ENCODE data around the gene IPO13.

- TF ChIP-seq CTCF (IDR thresholded peaks at IDR 0.05; ENCODE audit: low read depth, low read length) (no peak), EZH2phosphoT487 (IDR thresholded peaks at IDR 0.05; ENCODE audit: low read depth) (no peak)
Measured at GRCh38 chr1:43963006-43963405, 16.3 kb downstream of the IPO13 start.

Data from OCI-LY3 (cell line).